ENCODE data around the gene APOB. TPM values are rescaled to one million over a fixed set of nuclear protein-coding genes. Genes with fewer than 3 reads are reported as not detected.

Gene APOB
- total and polyA plus RNA-seq, 2 of the 13 experiments (the other 11 are each of a cell fraction or from before 2014, with no cell fraction given), result 1,569 to 2,515 TPM

GRCh38 chr2:21043744-21044532 is at the start of gene APOB (continued):
- peak; percentile 76 for TF ChIP-seq ZNF224 (CRISPR knock-in tag; IDR thresholded peaks at IDR 0.05)
- 0 out of 2 replicates have a peak, but pooled peaks have one; percentile 29 for TF ChIP-seq SP2 (CRISPR knock-in tag; IDR thresholded peaks at IDR 0.05)
- peak; percentile 90; the same call in 1 of the 2 replicates for TF ChIP-seq CBX5 (CRISPR knock-in tag; IDR thresholded peaks at IDR 0.05; ENCODE audit: borderline replicate concordance)
- TF ChIP-seq ZNF343 (CRISPR knock-in tag; IDR thresholded peaks at IDR 0.05), result peak; percentile 99
- TF ChIP-seq ZNF605 (CRISPR knock-in tag; IDR thresholded peaks at IDR 0.05), result peak; percentile 84
- TF ChIP-seq ZSCAN5A (CRISPR knock-in tag; IDR thresholded peaks at IDR 0.05; ENCODE audit: borderline replicate concordance), result peak; percentile 92
- TF ChIP-seq ZNF772 (CRISPR knock-in tag; IDR thresholded peaks at IDR 0.05), result peak; percentile 93
- TF ChIP-seq, protein P1, sequence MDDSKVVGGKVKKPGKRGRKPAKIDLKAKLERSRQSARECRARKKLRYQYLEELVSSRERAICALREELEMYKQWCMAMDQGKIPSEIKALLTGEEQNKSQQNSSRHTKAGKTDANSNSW (CRISPR knock-in tag; IDR thresholded peaks at IDR 0.05; ENCODE audit: borderline replicate concordance), result no peak; the same call in 1 of the 2 replicates
- peak; percentile 96 for TF ChIP-seq FOXO1 (CRISPR knock-in tag; IDR thresholded peaks at IDR 0.05)
- no peak for TF ChIP-seq NFE2L1 (CRISPR knock-in tag; IDR thresholded peaks at IDR 0.05; ENCODE audit: borderline replicate concordance)
- TF ChIP-seq TOE1 (CRISPR knock-in tag; IDR thresholded peaks at IDR 0.05), result peak; percentile 92
- peak; percentile 92; the same call in 1 of the 2 replicates for TF ChIP-seq CC2D1A (CRISPR knock-in tag; IDR thresholded peaks at IDR 0.05)
- TF ChIP-seq ZNF33A (CRISPR knock-in tag; IDR thresholded peaks at IDR 0.05; ENCODE audit: borderline replicate concordance), result no peak
- TF ChIP-seq ASH2L (IDR thresholded peaks at IDR 0.05; ENCODE audit: insufficient read length, low read depth, low read length), result no peak
- 0 out of 2 replicates have a peak, but pooled peaks have one; percentile 52 for TF ChIP-seq ZHX1 (CRISPR knock-in tag; IDR thresholded peaks at IDR 0.05; ENCODE audit: low read depth)
- TF ChIP-seq ZNF547 (CRISPR knock-in tag; IDR thresholded peaks at IDR 0.05), result peak; percentile 79; the same call in 1 of the 2 replicates
- TF ChIP-seq STAT5B (CRISPR knock-in tag; IDR thresholded peaks at IDR 0.05), result peak; percentile 66; the same call in 1 of the 2 replicates
- peak; percentile 90 for TF ChIP-seq TBL1XR1 (IDR thresholded peaks at IDR 0.05; ENCODE audit: borderline replicate concordance, low read length, partially characterized antibody)
- TF ChIP-seq KDM6A (CRISPR knock-in tag; IDR thresholded peaks at IDR 0.05; ENCODE audit: low read depth), result peak; percentile 96
- TF ChIP-seq, protein P2, sequence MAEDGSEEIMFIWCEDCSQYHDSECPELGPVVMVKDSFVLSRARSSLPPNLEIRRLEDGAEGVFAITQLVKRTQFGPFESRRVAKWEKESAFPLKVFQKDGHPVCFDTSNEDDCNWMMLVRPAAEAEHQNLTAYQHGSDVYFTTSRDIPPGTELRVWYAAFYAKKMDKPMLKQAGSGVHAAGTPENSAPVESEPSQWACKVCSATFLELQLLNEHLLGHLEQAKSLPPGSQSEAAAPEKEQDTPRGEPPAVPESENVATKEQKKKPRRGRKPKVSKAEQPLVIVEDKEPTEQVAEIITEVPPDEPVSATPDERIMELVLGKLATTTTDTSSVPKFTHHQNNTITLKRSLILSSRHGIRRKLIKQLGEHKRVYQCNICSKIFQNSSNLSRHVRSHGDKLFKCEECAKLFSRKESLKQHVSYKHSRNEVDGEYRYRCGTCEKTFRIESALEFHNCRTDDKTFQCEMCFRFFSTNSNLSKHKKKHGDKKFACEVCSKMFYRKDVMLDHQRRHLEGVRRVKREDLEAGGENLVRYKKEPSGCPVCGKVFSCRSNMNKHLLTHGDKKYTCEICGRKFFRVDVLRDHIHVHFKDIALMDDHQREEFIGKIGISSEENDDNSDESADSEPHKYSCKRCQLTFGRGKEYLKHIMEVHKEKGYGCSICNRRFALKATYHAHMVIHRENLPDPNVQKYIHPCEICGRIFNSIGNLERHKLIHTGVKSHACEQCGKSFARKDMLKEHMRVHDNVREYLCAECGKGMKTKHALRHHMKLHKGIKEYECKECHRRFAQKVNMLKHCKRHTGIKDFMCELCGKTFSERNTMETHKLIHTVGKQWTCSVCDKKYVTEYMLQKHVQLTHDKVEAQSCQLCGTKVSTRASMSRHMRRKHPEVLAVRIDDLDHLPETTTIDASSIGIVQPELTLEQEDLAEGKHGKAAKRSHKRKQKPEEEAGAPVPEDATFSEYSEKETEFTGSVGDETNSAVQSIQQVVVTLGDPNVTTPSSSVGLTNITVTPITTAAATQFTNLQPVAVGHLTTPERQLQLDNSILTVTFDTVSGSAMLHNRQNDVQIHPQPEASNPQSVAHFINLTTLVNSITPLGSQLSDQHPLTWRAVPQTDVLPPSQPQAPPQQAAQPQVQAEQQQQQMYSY (CRISPR knock-in tag; IDR thresholded peaks at IDR 0.05), result peak; percentile 83

All from HepG2 (cell line).